ENCODE data around the gene SNX25.

DNA sequence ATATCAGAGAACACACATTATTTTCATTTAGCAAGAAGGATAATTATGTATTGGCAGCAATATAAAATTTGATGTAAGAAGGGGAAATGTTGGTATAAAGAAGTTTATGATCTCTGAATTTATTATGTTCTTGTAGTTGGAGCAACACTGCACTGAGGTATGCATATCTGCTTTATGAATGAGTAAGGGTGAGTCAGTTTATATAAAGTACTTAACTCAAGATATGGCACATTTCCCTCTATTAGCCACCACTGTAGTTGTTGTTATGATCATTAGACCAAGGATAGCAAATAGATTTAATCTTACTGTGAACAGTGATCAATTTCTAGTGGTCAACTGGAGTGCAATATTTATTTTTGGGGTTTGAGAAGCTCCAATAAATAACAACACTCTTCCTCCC is 66.6 kb downstream of the SNX25 start:
- TF ChIP-seq, protein P1, sequence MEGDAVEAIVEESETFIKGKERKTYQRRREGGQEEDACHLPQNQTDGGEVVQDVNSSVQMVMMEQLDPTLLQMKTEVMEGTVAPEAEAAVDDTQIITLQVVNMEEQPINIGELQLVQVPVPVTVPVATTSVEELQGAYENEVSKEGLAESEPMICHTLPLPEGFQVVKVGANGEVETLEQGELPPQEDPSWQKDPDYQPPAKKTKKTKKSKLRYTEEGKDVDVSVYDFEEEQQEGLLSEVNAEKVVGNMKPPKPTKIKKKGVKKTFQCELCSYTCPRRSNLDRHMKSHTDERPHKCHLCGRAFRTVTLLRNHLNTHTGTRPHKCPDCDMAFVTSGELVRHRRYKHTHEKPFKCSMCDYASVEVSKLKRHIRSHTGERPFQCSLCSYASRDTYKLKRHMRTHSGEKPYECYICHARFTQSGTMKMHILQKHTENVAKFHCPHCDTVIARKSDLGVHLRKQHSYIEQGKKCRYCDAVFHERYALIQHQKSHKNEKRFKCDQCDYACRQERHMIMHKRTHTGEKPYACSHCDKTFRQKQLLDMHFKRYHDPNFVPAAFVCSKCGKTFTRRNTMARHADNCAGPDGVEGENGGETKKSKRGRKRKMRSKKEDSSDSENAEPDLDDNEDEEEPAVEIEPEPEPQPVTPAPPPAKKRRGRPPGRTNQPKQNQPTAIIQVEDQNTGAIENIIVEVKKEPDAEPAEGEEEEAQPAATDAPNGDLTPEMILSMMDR (IDR thresholded peaks at IDR 0.05), result no peak
- TF ChIP-seq POLR2A (IDR thresholded peaks at IDR 0.05), result no peak
